HK-2 (cell line): Measurements from ENCODE around the gene PKHD1.
"Not testable (repeated sequence)": the region's sequence is repeated elsewhere in the genome, so short reads cannot be mapped to it uniquely, and the experiment has no call there.

ENCODE experiments used
- DNase-seq: peaks from one replicate; pipeline ENCODE4 v3.0.0-alpha.2; 2018; ENCODE audit not compliant: unreplicated experiment

Gene PKHD1

GRCh38 chr6:51929934-51930574 lies 157.4 kb downstream of the PKHD1 start:
- DNase-seq: no peak

DNA sequence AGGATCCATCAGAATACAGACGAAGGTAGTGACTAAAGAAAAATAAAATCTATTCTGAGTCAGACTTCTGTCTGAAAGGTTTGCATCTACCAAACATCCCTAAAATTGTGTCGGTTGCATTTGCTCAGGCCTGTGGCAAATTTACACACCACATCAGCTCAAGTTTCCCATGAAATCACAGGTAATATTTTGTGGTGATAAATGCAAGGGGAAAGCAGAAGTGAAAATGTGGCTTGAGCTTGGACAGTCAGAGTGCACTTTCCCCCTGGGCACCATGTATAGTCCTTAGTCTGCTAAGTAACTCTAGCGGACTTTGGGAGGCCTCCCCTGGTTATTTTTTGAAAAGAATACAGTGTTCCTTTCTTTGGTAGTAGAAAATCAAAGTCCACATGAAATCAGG lies 159.1 kb downstream of the PKHD1 start:
- no peak for DNase-seq

DNA sequence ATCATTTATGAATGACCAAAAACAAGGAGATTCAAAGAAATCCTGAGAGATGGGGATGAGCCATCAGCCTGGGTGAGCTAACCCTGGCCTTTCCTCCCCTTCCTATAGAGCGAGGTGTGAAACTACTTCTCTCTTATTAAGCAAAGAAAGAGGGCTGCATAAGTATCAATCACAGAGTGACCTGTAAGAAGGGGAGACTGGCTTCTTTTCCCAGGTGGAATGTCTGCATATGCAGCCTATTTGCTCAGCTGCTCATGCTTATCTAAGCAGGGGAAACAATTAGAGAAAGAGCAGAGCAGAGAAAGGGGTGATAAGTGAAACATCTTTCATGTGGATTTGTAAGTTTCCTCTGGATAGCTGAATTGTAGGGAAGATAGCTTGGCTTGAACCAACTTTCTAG lies 160.0 kb downstream of the PKHD1 start:
- no peak for DNase-seq

GRCh38 chr6:51926125-51926524 lies 161.3 kb downstream of the PKHD1 start:
- no peak for DNase-seq

DNA sequence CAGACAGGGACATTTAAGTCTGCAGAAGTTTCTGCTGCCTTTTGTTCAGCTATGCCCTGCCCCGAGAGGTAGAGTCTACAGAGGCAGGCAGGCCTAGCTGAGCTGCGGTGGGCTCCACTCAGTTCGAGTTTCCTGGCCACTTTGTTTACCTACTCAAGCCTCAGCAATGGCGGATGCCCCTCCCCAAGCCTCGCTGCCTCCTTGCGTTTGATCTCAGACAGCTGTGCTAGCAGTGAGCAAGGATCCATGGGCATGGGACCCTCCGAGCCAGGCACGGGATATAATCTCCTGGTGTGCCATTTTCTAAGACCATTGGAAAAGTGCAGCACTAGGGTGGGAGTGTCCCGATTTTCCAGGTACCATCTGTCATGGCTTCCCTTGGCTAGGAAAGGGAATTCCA lies 164.9 kb downstream of the PKHD1 start:
- DNase-seq: not testable (repeated sequence)

DNA sequence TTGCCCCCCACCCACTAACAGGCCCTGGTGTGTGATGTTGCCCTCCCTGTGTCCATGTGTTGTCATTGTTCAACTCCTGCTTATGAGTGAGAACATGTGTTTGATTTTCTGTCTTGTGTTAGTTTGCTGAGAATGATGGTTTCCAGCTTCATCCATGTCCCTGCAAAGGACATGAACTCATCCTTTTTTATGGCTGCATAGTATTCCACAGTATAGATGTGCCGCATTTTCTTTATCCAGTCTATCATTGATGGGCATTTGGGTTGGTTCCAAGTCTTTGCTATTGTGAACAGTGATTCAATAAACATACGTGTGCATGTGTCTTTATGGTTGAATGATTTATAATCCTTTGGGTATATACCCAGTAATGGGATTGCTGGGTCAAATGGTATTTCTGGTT lies 169.1 kb downstream of the PKHD1 start:
- not testable (repeated sequence) for DNase-seq

GRCh38 chr6:51915098-51915497 lies 172.3 kb downstream of the PKHD1 start:
- DNase-seq: no peak

- DNase-seq: no peak
Measured at GRCh38 chr6:51913265-51913664, 174.1 kb downstream of the PKHD1 start.

DNA sequence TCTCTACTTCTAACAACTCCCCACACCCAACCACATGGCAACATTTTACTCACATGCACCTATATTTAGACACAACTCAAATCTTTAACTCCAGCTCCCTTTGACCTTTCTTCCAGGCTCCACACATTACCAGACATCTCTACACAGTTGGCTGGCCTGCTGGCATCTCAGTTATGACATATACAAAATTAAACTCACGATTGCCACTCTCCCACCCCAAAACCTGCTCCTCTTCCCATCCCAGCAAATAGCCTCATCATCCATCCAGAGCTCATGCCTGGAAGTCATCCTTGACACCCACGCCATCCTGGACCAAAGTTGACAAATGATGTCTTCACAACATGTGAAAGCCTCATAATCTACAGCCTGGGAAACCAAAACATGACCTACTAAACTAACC lies 176.6 kb downstream of the PKHD1 start:
- no peak for DNase-seq

GRCh38 chr6:51908243-51908642 lies 179.2 kb downstream of the PKHD1 start:
- no peak for DNase-seq

- DNase-seq: no peak
Measured at GRCh38 chr6:51901766-51902764, 185.3 kb downstream of the PKHD1 start.

DNA sequence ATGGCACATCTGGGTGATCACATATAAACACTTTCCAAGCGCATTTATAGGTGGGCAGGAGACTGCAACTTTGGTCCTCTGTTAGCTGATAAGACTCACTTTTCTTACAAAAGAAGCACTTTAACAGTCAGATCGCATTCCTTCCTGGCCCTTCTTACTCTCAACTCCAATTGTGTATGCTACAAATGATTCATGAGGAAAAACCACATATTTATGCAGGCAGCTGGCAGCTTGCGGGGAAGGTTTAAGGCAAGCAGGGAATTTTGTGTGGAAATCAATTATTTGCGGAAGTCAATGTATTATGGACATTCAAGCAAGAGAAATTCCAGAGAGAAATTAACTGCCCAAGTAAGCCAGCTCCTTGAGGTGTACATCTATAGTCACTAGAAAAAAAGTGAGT lies 194.0 kb downstream of the PKHD1 start:
- DNase-seq: no peak

- no peak for DNase-seq
Measured at GRCh38 chr6:51892750-51893149, 194.7 kb downstream of the PKHD1 start.

- DNase-seq: no peak
Measured at GRCh38 chr6:51892339-51892738, 195.1 kb downstream of the PKHD1 start.

DNA sequence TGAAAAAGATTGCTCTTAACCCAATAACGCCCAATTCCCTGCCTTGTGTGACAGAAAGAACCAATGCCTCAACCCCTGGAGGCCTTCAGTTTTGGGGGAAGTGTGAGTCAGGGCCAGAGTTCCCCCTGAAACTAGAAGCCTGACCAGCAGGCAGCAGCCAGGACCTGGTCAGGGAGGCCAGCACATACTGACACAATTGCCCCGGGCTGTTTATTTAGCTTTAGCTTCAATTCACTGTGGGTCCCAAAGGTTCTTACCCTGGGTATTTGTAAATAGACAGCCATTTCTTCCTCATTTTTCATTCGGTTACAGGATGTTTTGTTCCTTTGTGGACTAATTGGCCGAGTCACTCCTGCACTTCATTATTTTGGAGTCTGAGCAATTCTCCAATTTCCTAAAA lies 195.6 kb downstream of the PKHD1 start:
- no peak for DNase-seq

DNA sequence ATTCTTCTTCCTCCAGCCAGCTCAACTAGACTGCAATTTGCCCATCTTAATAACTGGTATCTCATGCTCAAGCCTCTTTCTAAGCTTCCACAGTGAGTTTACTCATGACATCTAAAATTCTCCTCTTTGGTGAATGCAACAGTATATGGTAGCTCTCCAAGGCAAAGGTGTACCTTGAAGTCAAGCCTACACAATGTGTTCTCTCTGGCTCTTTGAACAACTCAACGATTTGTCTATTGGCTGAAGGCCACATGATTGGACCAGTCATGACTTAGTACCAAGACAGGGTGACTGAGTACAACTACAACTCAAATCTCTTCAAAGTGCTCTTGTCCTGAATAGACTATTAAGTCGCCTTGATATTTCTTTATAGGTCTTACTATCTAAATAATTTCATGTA lies 199.6 kb downstream of the PKHD1 start:
- DNase-seq: no peak

DNA sequence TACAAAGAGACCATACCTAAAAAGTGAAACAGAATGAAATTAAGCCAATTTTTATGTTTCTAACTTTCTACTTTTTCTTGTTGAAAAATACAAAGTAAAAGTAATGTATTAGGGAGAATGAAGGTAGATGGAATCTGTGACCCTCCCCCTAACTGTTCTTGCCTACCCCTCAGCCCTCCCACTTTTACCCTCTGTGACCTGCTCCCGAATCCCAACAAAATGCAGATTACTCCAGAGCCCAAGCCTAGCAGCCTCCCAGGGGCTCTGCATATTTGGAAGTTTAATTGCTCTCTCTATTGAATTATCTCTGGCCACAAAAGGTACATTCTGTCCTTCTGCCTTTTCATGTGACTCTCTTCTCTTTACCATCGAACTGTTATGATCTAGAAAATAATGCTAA lies 201.5 kb downstream of the PKHD1 start:
- DNase-seq: no peak

GRCh38 chr6:51868591-51869355 lies 218.6 kb downstream of the PKHD1 start:
- DNase-seq: no peak

DNA sequence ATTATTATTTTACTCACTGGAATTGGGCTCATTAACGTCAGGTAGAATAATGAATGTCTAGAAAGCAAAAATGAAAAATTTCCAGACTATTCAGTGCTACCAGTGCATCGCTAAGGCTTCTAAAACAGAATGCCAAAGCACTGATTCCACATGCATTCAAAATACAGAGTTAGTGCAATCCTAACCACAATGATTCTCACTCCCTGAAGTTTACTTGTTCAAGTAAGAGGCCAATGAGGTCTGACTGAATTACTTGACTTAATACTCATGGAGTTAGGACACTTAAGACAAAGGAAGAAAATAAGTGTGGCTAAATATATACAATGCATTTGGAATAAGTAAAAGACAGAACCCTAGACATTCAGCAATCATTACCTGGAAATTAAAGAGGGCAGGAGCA lies 220.5 kb downstream of the PKHD1 start:
- DNase-seq: no peak

- no peak for DNase-seq
Measured at GRCh38 chr6:51865996-51866395, 221.4 kb downstream of the PKHD1 start.

GRCh38 chr6:51865176-51865575 lies 222.2 kb downstream of the PKHD1 start:
- DNase-seq: no peak

GRCh38 chr6:51857134-51857533 lies 230.3 kb downstream of the PKHD1 start:
- DNase-seq: no peak
